Epithelial cell of proximal tubule (primary cell): ENCODE measurements around the gene GATD1. TPM values are rescaled to one million over a fixed set of nuclear protein-coding genes. Genes with fewer than 3 reads are reported as not detected.

Source experiments
- DNase-seq: peaks from one replicate; pipeline ENCODE4 v3.0.0-alpha.2; 2011; ENCODE audit warnings: low read depth
- H3K4me3 ChIP-seq: 2 replicates; pipeline ENCODE4 v1.5.1; 2011; ENCODE audit warnings: low read depth, mild to moderate bottlenecking, low read length
- CTCF ChIP-seq: conservative IDR thresholded peaks from 2 replicates; pipeline ENCODE4 v1.5.1; 2012; ENCODE audit warnings: low read depth, mild to moderate bottlenecking, low read length
- total RNA-seq: library from RNA; depleted of rRNA; stranded (reverse); fragments of >200 nt; gene quantifications from 2 replicates; pipeline ENCODE4 v1.2.3, GENCODE V29; 2015

The GATD1 gene
- total RNA-seq, 1 donor from 2014 or later, result 68.8 TPM

GRCh38 chr11:798093-798713, 20.9 kb upstream of the GATD1 start, which contains the start of gene SLC25A22:
Gene SLC25A22, minus strand, starts transcription at chr11:798281. Its CDS starts 3,275 bp downstream, at chr11:795006.
- TF ChIP-seq CTCF, result peak; percentile 60
- peak within 1 kb of the TSS; percentile 63 for H3K4me3 ChIP-seq
- no peak for DNase-seq

- no peak for DNase-seq
- TF ChIP-seq CTCF, result no peak
- H3K4me3 ChIP-seq, result peak overlapping the region; percentile 63
Measured at GRCh38 chr11:797296-798092, 20.2 kb upstream of the GATD1 start.

GRCh38 chr11:796565-797295, 19.4 kb upstream of the GATD1 start:
- TF ChIP-seq CTCF, result no peak
- H3K4me3 ChIP-seq, result peak overlapping the region; percentile 63
- no peak for DNase-seq

- H3K4me3 ChIP-seq, result peak overlapping the region; percentile 63
- TF ChIP-seq CTCF, result no peak
- no peak for DNase-seq
Measured at GRCh38 chr11:795634-796564, 18.6 kb upstream of the GATD1 start.

GRCh38 chr11:794766-795633, 17.7 kb upstream of the GATD1 start:
- no peak for DNase-seq
- TF ChIP-seq CTCF, result no peak
- peak overlapping the region; percentile 63 for H3K4me3 ChIP-seq
